Naive thymus-derived CD4-positive, alpha-beta T cell (primary cell): ENCODE measurements around the gene CCNG2. TPM values are rescaled to one million over a fixed set of nuclear protein-coding genes. Genes with fewer than 3 reads are reported as not detected.

Source experiments
- ATAC-seq: fragments of 150-1000 bp; cut with Tn5 transposase; 2 replicates; pipeline ENCODE4 v1.10.0; 2021; ENCODE audit warnings: mild to moderate bottlenecking, moderate library complexity
- CTCF ChIA-PET: fragments of 350-600 bp; sonication (Branson Sonifier 250); formaldehyde crosslinking; loops from one replicate; lab custom pipeline; 2021; ENCODE audit warnings: antibody characterized with exemption; lab: Charles Lee
- POLR2A ChIA-PET: fragments of 350-600 bp; sonication (Branson Sonifier 250); formaldehyde crosslinking; loops from one replicate; lab custom pipeline; 2021; ENCODE audit warnings: antibody characterized with exemption, inconsistent platforms; lab: Charles Lee
- DNase-seq, 9 donors: peaks; one replicate each; pipeline versions ENCODE4 v3.0.0 to v3.0.0-alpha.2; 2020 to 2022; ENCODE audit warnings: mixed read lengths in 1 of 9
- H3K27ac ChIP-seq: one replicate; pipeline ENCODE4 v1.7.0; 2013; ENCODE audit warnings: mild to moderate bottlenecking, low read depth, low read length, moderate library complexity
- H3K27me3 ChIP-seq, 2 donors: one replicate each; pipeline ENCODE4 v1.7.0; 2013; ENCODE audit warnings: low read length in 2 of 2, mild to moderate bottlenecking in 2 of 2, moderate library complexity in 2 of 2; ENCODE audit not compliant: control insufficient read depth in 2 of 2, insufficient read depth in 2 of 2
- H3K36me3 ChIP-seq, 3 experiments: 1 replicate in 2 of 3; 2 replicates in 1 of 3; pipeline ENCODE4 v1.7.0; 2013; ENCODE audit warnings: low read length in 3 of 3, mild to moderate bottlenecking in 3 of 3, moderate library complexity in 1 of 3; ENCODE audit not compliant: insufficient read depth in 3 of 3, control insufficient read depth in 2 of 3
- H3K4me1 ChIP-seq, 2 donors: one replicate each; pipeline ENCODE4 v1.7.0; 2013; ENCODE audit warnings: low read length in 2 of 2, mild to moderate bottlenecking in 2 of 2, moderate library complexity in 1 of 2; ENCODE audit not compliant: control insufficient read depth in 2 of 2, insufficient read depth in 2 of 2
- H3K4me3 ChIP-seq: 2 replicates; pipeline ENCODE4 v1.7.0; 2013; ENCODE audit warnings: mild to moderate bottlenecking, low read length
- H3K9me3 ChIP-seq, 3 experiments: 1 replicate in 2 of 3; 2 replicates in 1 of 3; pipeline ENCODE4 v1.7.0; 2013; ENCODE audit warnings: low read length in 3 of 3; ENCODE audit not compliant: control insufficient read depth in 2 of 3
- H3K27ac Mint-ChIP-seq, 9 donors: one replicate each; pipeline ENCODE4 v1.8.0; 2020 to 2022; ENCODE audit warnings: mixed read lengths in 9 of 9, mild to moderate bottlenecking in 8 of 9, moderate library complexity in 5 of 9, inconsistent platforms in 2 of 9
- H3K27me3 Mint-ChIP-seq, 5 donors: one replicate each; pipeline ENCODE4 v1.8.0; 2021 to 2022; ENCODE audit warnings: mixed read lengths in 5 of 5, mild to moderate bottlenecking in 1 of 5
- H3K36me3 Mint-ChIP-seq, 5 donors: one replicate each; pipeline ENCODE4 v1.8.0; 2020 to 2022; ENCODE audit warnings: mixed read lengths in 5 of 5, mild to moderate bottlenecking in 3 of 5, inconsistent platforms in 1 of 5
- H3K4me1 Mint-ChIP-seq, 7 donors: one replicate each; pipeline ENCODE4 v1.8.0; 2020 to 2022; ENCODE audit warnings: mixed read lengths in 7 of 7, mild to moderate bottlenecking in 3 of 7, inconsistent platforms in 1 of 7
- H3K4me3 Mint-ChIP-seq, 10 donors: one replicate each; pipeline ENCODE4 v1.8.0; 2020 to 2022; ENCODE audit warnings: mild to moderate bottlenecking in 10 of 10, mixed read lengths in 10 of 10, moderate library complexity in 6 of 10, inconsistent platforms in 2 of 10
- H3K9me3 Mint-ChIP-seq, 11 donors: one replicate each; pipeline ENCODE4 v1.8.0; 2020 to 2022; ENCODE audit warnings: mixed read lengths in 11 of 11, mild to moderate bottlenecking in 4 of 11, inconsistent platforms in 1 of 11, moderate library complexity in 1 of 11
- intact Hi-C, 2 donors: fragments of 100-400 bp; cut with micrococcal nuclease; formaldehyde crosslinking; loops; one replicate each; pipeline ENCODE4 v1.15.1; 2023
- polyA plus RNA-seq, 2 donors: library from polyadenylated mRNA; unstranded; fragments of 300-500 nt; fragmentation: Illumina TruSeq; gene quantifications; one replicate each; pipeline ENCODE4 v1.2.3, GENCODE V29; 2021
- total RNA-seq, 6 experiments: library from RNA in 5 of 6; stranded (reverse) in 5 of 6; gene quantifications; 1 replicate in 5 of 6; 2 replicates in 1 of 6; pipeline ENCODE4 v1.2.3 and lab custom pipeline; 2021 to 2026

CCNG2 gene
- total and polyA plus RNA-seq, 7 experiments from 2014 or later, result 8.5 to 36.7 (median 24.8) TPM

DNA sequence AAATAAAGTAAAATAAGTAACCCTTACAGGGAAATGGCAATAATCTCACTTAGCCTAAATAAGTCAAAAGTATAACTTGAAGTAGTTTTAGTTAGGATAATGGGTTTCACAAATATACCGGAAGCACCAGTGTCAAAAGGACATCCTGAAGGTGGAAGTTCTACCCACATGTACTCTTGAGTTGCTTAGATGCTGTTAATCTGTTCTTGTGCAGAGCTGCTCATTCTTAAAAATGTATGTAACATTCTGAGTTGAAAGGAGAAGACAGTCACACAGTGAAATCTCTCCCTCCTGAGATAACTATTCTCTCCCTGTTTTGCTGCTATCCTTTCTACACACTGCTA lies 11.2 kb upstream of the CCNG2 start:
- POLR2A ChIA-PET, result interaction anchor here (1.3 to 1.5 kb wide), 3 partner anchors 10 to 69 kb away, joined by 4 to 6 read pairs (median 4); partner anchors contain the start of gene CCNI
- no peak overlapping the region for H3K27ac ChIP-seq

DNA sequence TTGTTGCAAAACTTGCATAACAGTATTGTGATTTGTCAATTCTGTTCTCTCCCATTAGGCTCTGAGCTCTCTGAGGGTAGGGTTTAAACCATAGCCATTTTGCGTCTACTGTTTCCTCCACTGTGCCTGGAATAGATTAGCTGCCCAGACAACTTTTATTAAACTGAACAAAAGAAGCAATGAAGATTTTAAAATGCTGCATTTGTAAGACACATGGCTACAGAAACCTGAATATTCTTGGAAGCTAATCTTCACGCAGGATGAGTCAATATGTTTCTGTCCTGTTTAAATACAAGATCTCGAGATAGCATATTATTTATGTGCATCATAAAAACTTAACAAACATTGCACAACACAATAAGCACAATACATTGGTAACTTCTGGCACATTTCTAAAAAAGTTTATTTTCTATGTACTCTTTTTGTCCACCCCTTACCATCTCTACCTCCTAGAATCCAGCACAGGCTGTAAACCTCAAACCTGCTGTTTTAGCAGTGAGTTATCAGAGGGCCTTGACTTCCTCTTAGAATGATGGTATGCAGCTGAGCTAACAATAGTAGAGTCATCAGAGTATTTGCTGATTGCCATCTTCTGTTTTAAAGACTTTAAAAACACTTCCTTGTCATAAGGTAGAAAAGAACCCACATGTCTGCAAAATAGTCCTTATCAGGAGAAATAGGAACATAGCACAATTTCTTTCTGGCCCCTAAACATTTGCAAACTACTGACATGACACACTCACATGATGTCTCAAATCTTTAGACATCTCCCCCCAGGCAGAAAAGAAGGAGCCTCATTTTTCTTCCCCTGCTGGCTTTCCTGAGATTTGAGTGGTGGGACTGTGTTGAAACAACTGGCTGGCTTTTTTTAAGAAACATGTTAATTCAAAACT lies 10.6 kb upstream of the CCNG2 start:
- no peak for DNase-seq
- Mint-ChIP-seq H3K27me3 (peaks cover 0 to 2% (median 0%) of the 10 kb centered on the region in 5 donors), H3K9me3 (no peaks in the 10 kb centered on the region), H3K4me3 (peak overlapping the region in 6 of 10 donors; percentile 5 to 58 (median 49)), H3K27ac (peak overlapping the region; percentile 41 to 69 (median 56)), H3K36me3 (no peaks in the 10 kb centered on the region), H3K4me1 (peaks cover 11 to 20% (median 18%) of the 10 kb centered on the region in 7 donors)
- Histone ChIP-seq H3K27ac (no peak overlapping the region), H3K9me3 (no peaks in the 10 kb centered on the region), H3K36me3 (no peaks in the 10 kb centered on the region), H3K27me3 (no peaks in the 10 kb centered on the region), H3K4me1 (peaks cover 0 to 7% of the 10 kb centered on the region in 2 donors), H3K4me3 (no peak overlapping the region)
- intact Hi-C loops, result no loop called here
- ChIA-PET CTCF (no interaction called here), POLR2A (interaction anchor here (0.6 to 1.5 kb wide), 4 partner anchors 9 to 79 kb away, joined by 3 to 6 read pairs (median 4); partner anchors contain the start of gene CCNI)
- peak; percentile 74 for ATAC-seq

More for the DNA sequence above, 11.2 kb upstream of the CCNG2 start:
- Histone ChIP-seq H3K9me3 (no peaks in the 10 kb centered on the region), H3K27me3 (no peaks in the 10 kb centered on the region), H3K4me1 (peaks cover 0 to 7% of the 10 kb centered on the region in 2 donors), H3K4me3 (no peak overlapping the region), H3K36me3 (no peaks in the 10 kb centered on the region)
- H3K4me1 Mint-ChIP-seq, result peaks cover 11 to 20% (median 18%) of the 10 kb centered on the region in 7 donors
- CTCF ChIA-PET, result no interaction called here
- intact Hi-C loops, result no loop called here
- no peaks in the 10 kb centered on the region for H3K36me3 Mint-ChIP-seq
- H3K9me3 Mint-ChIP-seq, result no peaks in the 10 kb centered on the region
- peak overlapping the region in 9 of 10 donors; percentile 21 to 58 (median 50) for H3K4me3 Mint-ChIP-seq
- ATAC-seq (peak; percentile 52), DNase-seq (peak in 3 of 9 donors; percentile 10 to 20 (median 12))
- H3K27me3 Mint-ChIP-seq, result peaks cover 0 to 2% (median 0%) of the 10 kb centered on the region in 5 donors
- peak overlapping the region in 8 of 9 donors; percentile 22 to 69 (median 54) for H3K27ac Mint-ChIP-seq

DNA sequence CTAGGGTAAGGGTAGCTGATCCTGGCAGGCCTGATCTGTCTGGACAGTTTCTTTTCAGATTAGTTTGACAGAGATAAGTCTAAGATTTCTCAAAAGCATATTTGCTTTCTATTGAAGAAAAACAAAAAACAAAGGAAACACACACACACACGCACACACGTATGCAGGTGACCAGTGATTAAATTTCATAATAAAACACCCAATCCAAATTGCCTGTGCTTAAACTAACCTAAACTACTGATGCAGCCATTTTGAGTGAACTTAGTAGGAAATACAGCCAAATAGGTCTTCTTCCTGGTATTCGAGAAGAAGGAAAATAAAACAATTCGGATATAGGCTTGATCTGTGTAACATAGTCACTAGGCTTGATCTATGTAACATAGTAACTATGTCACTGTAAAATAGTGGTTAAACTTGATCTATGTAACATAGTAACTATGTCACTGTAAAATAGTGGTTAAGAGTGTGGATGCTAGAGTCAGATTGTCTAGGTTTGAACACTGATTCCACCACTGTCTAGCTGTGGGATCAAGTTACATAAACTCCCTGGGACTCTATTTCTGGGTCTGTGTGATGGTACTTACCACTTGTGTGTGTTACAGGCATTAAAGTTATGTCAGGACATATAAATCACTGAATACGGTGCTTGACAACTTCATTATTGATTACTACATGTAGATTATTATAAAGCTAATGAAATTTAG lies 9.8 kb upstream of the CCNG2 start:
- no peak for DNase-seq
- H3K9me3 Mint-ChIP-seq, result no peaks in the 10 kb centered on the region
- intact Hi-C loops, result no loop called here
- Histone ChIP-seq H3K4me3 (no peak overlapping the region), H3K36me3 (no peaks in the 10 kb centered on the region), H3K27me3 (no peaks in the 10 kb centered on the region), H3K4me1 (peaks cover 0 to 7% of the 10 kb centered on the region in 2 donors), H3K27ac (no peak overlapping the region), H3K9me3 (no peaks in the 10 kb centered on the region)
- no peak for ATAC-seq
- peaks cover 0 to 2% (median 0%) of the 10 kb centered on the region in 5 donors for H3K27me3 Mint-ChIP-seq
- no peaks in the 10 kb centered on the region for H3K36me3 Mint-ChIP-seq
- CTCF ChIA-PET, result no interaction called here
- H3K27ac Mint-ChIP-seq, result peak overlapping the region in 8 of 9 donors; percentile 47 to 69 (median 55)
- peaks cover 11 to 20% (median 18%) of the 10 kb centered on the region in 7 donors for H3K4me1 Mint-ChIP-seq
- peak overlapping the region in 1 of 10 donors; percentile 50 for H3K4me3 Mint-ChIP-seq
- POLR2A ChIA-PET, result interaction anchor here (1.0 to 1.5 kb wide), 2 partner anchors 8 to 71 kb away, joined by 3 to 4 read pairs; partner anchors contain the start of gene CCNI

DNA sequence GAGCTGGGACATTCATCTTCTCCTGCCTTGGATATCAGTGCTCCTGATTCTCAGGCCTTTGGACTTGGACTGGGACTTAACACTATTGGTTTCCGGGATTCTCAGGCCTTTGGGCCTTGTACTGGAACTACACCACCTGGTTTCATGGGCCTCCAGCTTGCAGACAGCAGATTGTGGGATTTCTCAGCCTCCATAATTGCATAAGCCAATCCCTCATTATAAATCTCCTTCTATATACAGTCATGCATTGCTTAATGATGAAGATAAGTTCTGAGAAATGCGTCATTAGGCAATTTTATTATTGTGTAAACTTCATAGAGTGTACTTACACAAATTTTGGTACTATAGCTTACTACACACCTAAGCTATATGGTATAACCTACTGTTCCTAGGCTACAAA lies 8.9 kb upstream of the CCNG2 start:
- Mint-ChIP-seq H3K9me3 (no peaks in the 10 kb centered on the region), H3K27me3 (peaks cover 0 to 2% (median 0%) of the 10 kb centered on the region in 5 donors), H3K4me1 (peaks cover 11 to 24% (median 19%) of the 10 kb centered on the region in 7 donors), H3K36me3 (no peaks in the 10 kb centered on the region), H3K27ac (no peak overlapping the region), H3K4me3 (no peak overlapping the region)
- no peaks in the 10 kb centered on the region for H3K27me3 ChIP-seq
- peak; percentile 20 for ATAC-seq
- no peaks in the 10 kb centered on the region for H3K9me3 ChIP-seq
- ChIA-PET CTCF (interaction anchor here (0.6 kb wide), 1 partner anchor 55 kb away, joined by 3 read pairs; no protein-coding TSS in a partner anchor), POLR2A (interaction anchor here (1.0 kb wide), 1 partner anchor 8 kb away, joined by 3 read pairs; no protein-coding TSS in a partner anchor)
- H3K36me3 ChIP-seq, result no peaks in the 10 kb centered on the region
- peaks cover 0 to 7% of the 10 kb centered on the region in 2 donors for H3K4me1 ChIP-seq
- H3K4me3 ChIP-seq, result no peak overlapping the region
- DNase-seq, result no peak
- no peak overlapping the region for H3K27ac ChIP-seq
- intact Hi-C loops, result no loop called here

DNA sequence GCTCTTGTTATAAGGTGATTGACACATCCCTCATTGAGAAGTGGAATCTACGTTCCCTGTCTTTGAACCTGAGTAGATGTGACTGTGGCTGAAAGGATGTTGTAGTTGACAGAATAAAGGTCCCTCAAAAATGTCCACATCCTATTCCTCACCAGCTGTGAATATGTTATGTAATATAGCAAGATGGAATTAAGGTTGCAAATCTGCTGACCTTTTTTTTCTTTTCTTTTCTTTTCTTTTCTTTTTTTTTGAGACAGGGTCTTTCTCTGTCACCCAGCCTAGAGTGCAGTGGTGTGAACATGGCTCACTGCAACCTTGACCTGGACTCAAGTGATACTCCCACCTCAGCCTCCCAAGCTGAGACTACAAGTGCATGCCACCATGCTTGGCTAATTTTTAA lies 7.2 kb upstream of the CCNG2 start:
- DNase-seq (no peak), ATAC-seq (no peak)
- no peaks in the 10 kb centered on the region for H3K9me3 Mint-ChIP-seq
- no peak overlapping the region for H3K27ac Mint-ChIP-seq
- CTCF ChIA-PET, result interaction anchor here (0.7 kb wide), 1 partner anchor 103 kb away, joined by 3 read pairs; no protein-coding TSS in a partner anchor
- Histone ChIP-seq H3K36me3 (no peaks in the 10 kb centered on the region), H3K27ac (no peak overlapping the region), H3K4me3 (no peak overlapping the region), H3K4me1 (peaks cover 0 to 10% of the 10 kb centered on the region in 2 donors), H3K9me3 (no peaks in the 10 kb centered on the region), H3K27me3 (no peaks in the 10 kb centered on the region)
- no peaks in the 10 kb centered on the region for H3K36me3 Mint-ChIP-seq
- peaks cover 0 to 2% (median 0%) of the 10 kb centered on the region in 5 donors for H3K27me3 Mint-ChIP-seq
- H3K4me1 Mint-ChIP-seq, result peaks cover 11 to 30% (median 25%) of the 10 kb centered on the region in 7 donors
- H3K4me3 Mint-ChIP-seq, result no peak overlapping the region
- POLR2A ChIA-PET, result interaction anchor here (0.7 kb wide), 1 partner anchor 1443 kb away, joined by 3 read pairs; no protein-coding TSS in a partner anchor
- intact Hi-C loops, result no loop called here

DNA sequence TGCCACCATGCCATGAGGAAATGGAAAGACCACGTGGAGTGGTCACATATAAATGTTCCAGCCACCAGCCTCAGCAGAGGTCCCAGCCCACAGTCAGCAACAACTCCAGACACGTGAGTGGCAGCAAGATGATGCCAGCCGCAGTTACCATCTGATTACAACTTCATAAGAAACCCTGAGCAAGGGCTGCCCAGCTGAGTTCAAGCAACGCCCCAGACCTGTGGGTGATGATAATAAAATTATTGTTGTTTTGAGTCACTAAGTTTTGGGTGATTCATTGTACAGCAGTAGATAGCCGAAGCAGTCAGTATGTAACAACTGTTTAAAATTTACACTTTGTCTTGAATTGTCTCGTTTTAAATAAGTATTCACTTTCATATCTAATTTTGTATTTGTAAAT lies 5.8 kb upstream of the CCNG2 start:
- peaks cover 0 to 2% (median 0%) of the 10 kb centered on the region in 5 donors for H3K27me3 Mint-ChIP-seq
- Histone ChIP-seq H3K36me3 (no peaks in the 10 kb centered on the region), H3K9me3 (no peaks in the 10 kb centered on the region), H3K4me3 (no peak overlapping the region), H3K4me1 (peaks cover 6 to 19% of the 10 kb centered on the region in 2 donors), H3K27me3 (no peaks in the 10 kb centered on the region), H3K27ac (no peak overlapping the region)
- H3K4me3 Mint-ChIP-seq, result no peak overlapping the region
- POLR2A ChIA-PET, result no interaction called here
- ATAC-seq (no peak), DNase-seq (no peak)
- no peak overlapping the region for H3K27ac Mint-ChIP-seq
- CTCF ChIA-PET, result no interaction called here
- H3K36me3 Mint-ChIP-seq, result no peaks in the 10 kb centered on the region
- intact Hi-C loops, result no loop called here
- H3K9me3 Mint-ChIP-seq, result no peaks in the 10 kb centered on the region
- peaks cover 18 to 35% (median 30%) of the 10 kb centered on the region in 7 donors for H3K4me1 Mint-ChIP-seq
